Spinal cord (tissue), 10 donors: ENCODE measurements around the gene ALPG. TPM values are rescaled to one million over a fixed set of nuclear protein-coding genes. Genes with fewer than 3 reads are reported as not detected.
A peak's percentile ranks its signal among the peaks of the same experiment; 100 is the strongest.
"Not testable (repeated sequence)": the region's sequence is repeated elsewhere in the genome, so short reads cannot be mapped to it uniquely, and the experiment has no call there.

Source experiments
- DNase-seq, 6 donors: peaks; one replicate each; pipeline versions ENCODE4 v3.0.0 to v3.0.0-alpha.2; 2013 to 2015; ENCODE audit warnings: low spot score in 6 of 6, low read depth in 4 of 6
- H3K27ac ChIP-seq: one replicate; pipeline ENCODE4 v1.5.1; 2013; ENCODE audit warnings: low read depth, low read length, control low read depth
- H3K27me3 ChIP-seq: one replicate; pipeline ENCODE4 v1.6.1; 2013; ENCODE audit warnings: low read length; ENCODE audit not compliant: control insufficient read depth, insufficient read depth
- H3K36me3 ChIP-seq: one replicate; pipeline ENCODE4 v1.6.1; 2013; ENCODE audit warnings: low read length; ENCODE audit not compliant: control insufficient read depth, insufficient read depth
- H3K4me1 ChIP-seq: one replicate; pipeline ENCODE4 v1.6.1; 2013; ENCODE audit warnings: low read length; ENCODE audit not compliant: control insufficient read depth, insufficient read depth
- H3K4me3 ChIP-seq: one replicate; pipeline ENCODE4 v1.5.1; 2013; ENCODE audit warnings: low read depth, low read length, control low read depth
- H3K9me3 ChIP-seq: one replicate; pipeline ENCODE4 v1.6.1; 2013; ENCODE audit warnings: low read length; ENCODE audit not compliant: control insufficient read depth, insufficient read depth
- WGBS: methylation state at CpG from one replicate; pipeline ENCODE4 v1.1.5; 2013; ENCODE audit warnings: missing lambda C conversion rate; ENCODE audit not compliant: insufficient coverage; 5-methylcytosine and 5-hydroxymethylcytosine counted together
- polyA plus RNA-seq, 2 donors: library from polyadenylated mRNA; unstranded; fragments of 120-200 nt; gene quantifications; one replicate each; pipeline ENCODE4 v1.2.1, GENCODE V29; 2013; ENCODE audit not compliant: insufficient read length in 2 of 2
- total RNA-seq, 2 donors: library from RNA; depleted of rRNA in 1 of 2; stranded (reverse); fragments of 120-200 nt in 1 of 2; fragments of >200 nt in 1 of 2; gene quantifications; one replicate each; pipeline versions ENCODE4 v1.2.3 to v1.2.4, GENCODE V29; 2013 to 2014
- donor health status: healthy.

Gene ALPG
- total and polyA plus RNA-seq, 4 donors, result 0.09 to 0.13 TPM; not detected in 2

DNA sequence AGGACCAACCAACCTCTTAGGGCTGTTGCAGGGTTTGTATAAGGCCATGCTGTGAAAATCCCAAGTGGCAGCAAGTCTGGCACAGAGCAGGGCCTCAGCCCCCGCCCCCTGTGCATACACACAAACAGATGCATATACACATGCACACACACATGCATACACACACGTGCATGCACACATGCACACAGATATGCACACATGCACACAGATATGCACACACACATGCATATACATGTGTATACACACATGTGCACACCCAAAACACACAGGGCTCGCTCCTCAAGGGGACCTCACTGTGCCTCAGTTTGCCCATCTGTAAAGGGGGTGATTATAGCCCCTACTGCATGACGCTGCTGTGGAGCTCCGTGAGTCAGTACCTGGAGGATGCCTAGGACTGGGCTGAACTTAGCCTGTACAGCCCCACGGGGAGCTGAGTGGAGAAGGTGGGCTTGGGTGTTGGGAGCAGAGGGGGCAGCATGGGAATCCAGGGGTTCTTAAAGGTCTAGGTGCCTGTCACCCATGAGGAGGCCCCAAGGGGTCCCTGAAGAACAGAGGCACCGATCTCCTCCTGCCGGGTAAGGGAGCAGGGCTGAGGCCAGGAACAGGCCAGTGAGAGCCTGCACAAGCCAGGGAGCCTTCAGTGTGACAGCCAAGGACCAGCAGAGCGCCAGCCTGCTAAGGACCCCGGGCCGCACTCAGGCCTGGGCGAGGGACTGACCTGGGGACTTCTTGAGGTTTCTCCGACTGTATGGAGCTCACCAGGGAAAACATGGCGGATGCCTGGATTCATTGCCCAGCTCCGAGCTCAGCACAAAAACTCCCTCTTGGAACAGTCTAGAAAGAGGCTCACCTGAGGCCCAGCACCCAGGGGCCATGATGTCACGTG lies 25.3 kb downstream of the ALPG start:
- peaks cover 5% of the 10 kb centered on the region for H3K4me1 ChIP-seq
- 93% methylated on average over 15 of the region's 16 CpGs for WGBS
- no peaks in the 10 kb centered on the region for H3K36me3 ChIP-seq
- no peak overlapping the region for H3K27ac ChIP-seq
- no peaks in the 10 kb centered on the region for H3K27me3 ChIP-seq
- DNase-seq, result no peak
- no peaks in the 10 kb centered on the region for H3K9me3 ChIP-seq
- H3K4me3 ChIP-seq, result no peak overlapping the region

- H3K27ac ChIP-seq, result no peak overlapping the region
- 77% methylated on average over 16 of the region's 16 CpGs for WGBS
- no peaks in the 10 kb centered on the region for H3K9me3 ChIP-seq
- H3K4me1 ChIP-seq, result peaks cover 5% of the 10 kb centered on the region
- no peak for DNase-seq
- H3K36me3 ChIP-seq, result no peaks in the 10 kb centered on the region
- H3K4me3 ChIP-seq, result no peak overlapping the region
- H3K27me3 ChIP-seq, result no peaks in the 10 kb centered on the region
Observed at GRCh38 chr2:232432598-232433184, 26.0 kb downstream of the ALPG start.

GRCh38 chr2:232433622-232434021 lies 27.0 kb downstream of the ALPG start:
- H3K27me3 ChIP-seq, H3K4me3 ChIP-seq, H3K36me3 ChIP-seq, H3K4me1 ChIP-seq, H3K27ac ChIP-seq, H3K9me3 ChIP-seq: not testable (repeated sequence)
- DNase-seq, result peak in 1 of 6 donors; percentile 60
- 72% methylated on average over 7 of the region's 9 CpGs for WGBS

GRCh38 chr2:232434091-232434490 lies 27.4 kb downstream of the ALPG start:
- WGBS, result 93% methylated on average over 9 of the region's 9 CpGs
- Histone ChIP-seq H3K36me3 (no peaks in the 10 kb centered on the region), H3K27me3 (no peaks in the 10 kb centered on the region), H3K4me1 (peaks cover 6% of the 10 kb centered on the region), H3K4me3 (no peak overlapping the region), H3K27ac (no peak overlapping the region), H3K9me3 (no peaks in the 10 kb centered on the region)
- no peak for DNase-seq

DNA sequence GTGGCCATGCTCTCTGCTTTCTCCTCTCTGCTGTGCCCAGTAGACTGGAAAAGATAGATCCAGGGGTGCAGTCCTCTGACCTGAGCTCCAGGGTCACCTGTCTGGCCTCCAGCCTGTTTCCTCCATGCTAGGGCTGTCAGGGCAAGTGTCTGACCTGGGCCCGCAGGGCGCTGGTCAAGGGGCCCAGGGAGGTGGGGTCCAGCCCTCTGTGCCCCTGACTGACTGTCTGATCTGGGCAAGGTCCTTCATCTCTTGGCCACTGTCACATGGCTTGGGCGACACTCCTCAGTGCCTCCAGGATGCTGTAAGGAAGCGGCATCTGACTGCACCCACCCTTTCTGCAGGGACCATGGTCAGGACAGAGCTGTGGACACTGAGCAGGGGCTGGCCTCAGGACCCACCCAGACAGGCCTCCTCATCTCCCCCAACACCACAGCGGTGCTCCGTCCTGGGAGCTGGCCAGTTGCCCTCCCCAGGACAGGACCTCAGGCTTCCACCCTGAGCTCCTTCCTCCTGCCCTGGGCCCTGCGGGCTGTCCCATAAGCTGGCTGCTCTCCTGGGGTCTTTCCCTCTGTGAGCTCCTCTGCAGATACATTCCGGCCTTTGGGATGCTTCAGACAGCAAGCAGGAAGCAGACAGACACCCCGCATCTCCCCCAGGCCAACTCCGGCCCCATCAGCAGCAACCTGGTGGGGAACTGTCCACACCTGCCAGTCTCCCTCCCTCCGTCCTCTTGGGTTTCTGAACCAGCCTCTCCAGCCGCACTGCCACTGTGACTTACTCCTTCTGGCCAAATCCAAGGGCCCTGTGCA lies 28.1 kb downstream of the ALPG start:
- Histone ChIP-seq H3K27me3 (no peaks in the 10 kb centered on the region), H3K4me3 (no peak overlapping the region), H3K27ac (no peak overlapping the region), H3K4me1 (peaks cover 9% of the 10 kb centered on the region), H3K36me3 (no peaks in the 10 kb centered on the region), H3K9me3 (no peaks in the 10 kb centered on the region)
- WGBS, result 93% methylated on average over 12 of the region's 12 CpGs
- DNase-seq, result no peak

- no peak overlapping the region for H3K4me3 ChIP-seq
- H3K27ac ChIP-seq, result no peak overlapping the region
- no peaks in the 10 kb centered on the region for H3K27me3 ChIP-seq
- H3K4me1 ChIP-seq, result peaks cover 9% of the 10 kb centered on the region
- no peaks in the 10 kb centered on the region for H3K36me3 ChIP-seq
- no peaks in the 10 kb centered on the region for H3K9me3 ChIP-seq
- WGBS, result 88% methylated on average over 4 of the region's 4 CpGs
- no peak for DNase-seq
Observed at GRCh38 chr2:232435375-232435648, 28.7 kb downstream of the ALPG start.

DNA sequence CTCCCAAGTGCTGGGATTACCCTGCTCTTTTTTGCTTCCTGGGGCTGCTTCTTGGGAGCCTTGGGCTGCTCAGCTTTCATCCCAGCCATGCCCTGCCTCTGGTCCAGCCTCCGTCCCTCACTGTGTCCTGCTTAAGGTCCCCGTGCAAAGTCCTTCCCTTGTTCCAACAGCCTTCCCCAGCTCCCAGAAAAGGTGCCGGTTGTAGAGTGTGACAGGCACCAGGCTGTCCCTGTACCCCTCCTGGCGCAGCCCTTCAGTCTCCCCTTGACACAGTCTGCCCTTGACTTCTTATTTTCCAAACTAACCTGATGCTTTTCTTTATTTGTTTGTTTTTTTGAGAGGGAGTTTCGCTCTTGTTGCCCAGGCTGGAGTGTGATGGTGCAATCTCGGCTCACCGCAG lies 29.2 kb downstream of the ALPG start:
- Histone ChIP-seq H3K9me3 (no peaks in the 10 kb centered on the region), H3K27ac (no peak overlapping the region), H3K27me3 (no peaks in the 10 kb centered on the region), H3K4me1 (peaks cover 14% of the 10 kb centered on the region), H3K4me3 (no peak overlapping the region), H3K36me3 (no peaks in the 10 kb centered on the region)
- no peak for DNase-seq
- WGBS, result 97% methylated on average over 5 of the region's 7 CpGs

- WGBS, result 83% methylated on average over 10 of the region's 15 CpGs
- H3K4me3 ChIP-seq, result no peak overlapping the region
- peaks cover 14% of the 10 kb centered on the region for H3K4me1 ChIP-seq
- no peaks in the 10 kb centered on the region for H3K9me3 ChIP-seq
- H3K27me3 ChIP-seq, result no peaks in the 10 kb centered on the region
- no peak for DNase-seq
- H3K27ac ChIP-seq, result no peak overlapping the region
- H3K36me3 ChIP-seq, result no peaks in the 10 kb centered on the region
Observed at GRCh38 chr2:232436381-232437194, 29.9 kb downstream of the ALPG start.

- H3K9me3 ChIP-seq, result no peaks in the 10 kb centered on the region
- H3K36me3 ChIP-seq, result no peaks in the 10 kb centered on the region
- no peak for DNase-seq
- WGBS, result 91% methylated on average over 12 of the region's 12 CpGs
- peaks cover 14% of the 10 kb centered on the region for H3K4me1 ChIP-seq
- no peak overlapping the region for H3K27ac ChIP-seq
- no peaks in the 10 kb centered on the region for H3K27me3 ChIP-seq
- no peak overlapping the region for H3K4me3 ChIP-seq
Observed at GRCh38 chr2:232437195-232437571, 30.5 kb downstream of the ALPG start.
